Measurements from ENCODE around the gene EFCAB8. TPM values are rescaled to one million over a fixed set of nuclear protein-coding genes. Genes with fewer than 3 reads are reported as not detected.

The EFCAB8 gene
- total RNA-seq, 1 donor, result 0.73 TPM

- Histone ChIP-seq H3K4me1 (ENCODE audit: insufficient read depth, low read length) (peaks cover 18% of the 10 kb centered on the region), H3K9me3 (ENCODE audit: low read depth, low read length) (no peaks in the 10 kb centered on the region), H3K4me3 (ENCODE audit: low read length) (no peak overlapping the region), H3K27me3 (ENCODE audit: insufficient read depth, low read length) (no peaks in the 10 kb centered on the region)
Observed at GRCh38 chr20:32834972-32835371, 23.8 kb upstream of the EFCAB8 start.

GRCh38 chr20:32837157-32837556 is 21.6 kb upstream of the EFCAB8 start:
- no peak overlapping the region for H3K4me3 ChIP-seq (ENCODE audit: low read length)
- H3K27me3 ChIP-seq (ENCODE audit: insufficient read depth, low read length), result no peaks in the 10 kb centered on the region
- peaks cover 9% of the 10 kb centered on the region for H3K4me1 ChIP-seq (ENCODE audit: insufficient read depth, low read length)
- no peaks in the 10 kb centered on the region for H3K9me3 ChIP-seq (ENCODE audit: low read depth, low read length)

GRCh38 chr20:32839227-32839981 is 19.3 kb upstream of the EFCAB8 start:
- no peak overlapping the region for H3K4me3 ChIP-seq (ENCODE audit: low read length)
- peaks cover 10% of the 10 kb centered on the region for H3K4me1 ChIP-seq (ENCODE audit: insufficient read depth, low read length)
- no peaks in the 10 kb centered on the region for H3K27me3 ChIP-seq (ENCODE audit: insufficient read depth, low read length)
- H3K9me3 ChIP-seq (ENCODE audit: low read depth, low read length), result no peaks in the 10 kb centered on the region

- Histone ChIP-seq H3K4me1 (ENCODE audit: insufficient read depth, low read length) (peaks cover 10% of the 10 kb centered on the region), H3K27me3 (ENCODE audit: insufficient read depth, low read length) (no peaks in the 10 kb centered on the region), H3K9me3 (ENCODE audit: low read depth, low read length) (no peaks in the 10 kb centered on the region), H3K4me3 (ENCODE audit: low read length) (no peak overlapping the region)
Observed at GRCh38 chr20:32839982-32840285, 18.8 kb upstream of the EFCAB8 start.

- Histone ChIP-seq H3K4me1 (ENCODE audit: insufficient read depth, low read length) (peaks cover 10% of the 10 kb centered on the region), H3K4me3 (ENCODE audit: low read length) (no peak overlapping the region), H3K27me3 (ENCODE audit: insufficient read depth, low read length) (no peaks in the 10 kb centered on the region), H3K9me3 (ENCODE audit: low read depth, low read length) (no peaks in the 10 kb centered on the region)
Observed at GRCh38 chr20:32841174-32841573, 17.5 kb upstream of the EFCAB8 start.

- H3K27me3 ChIP-seq (ENCODE audit: insufficient read depth, low read length), result no peaks in the 10 kb centered on the region
- H3K4me1 ChIP-seq (ENCODE audit: insufficient read depth, low read length), result peaks cover 10% of the 10 kb centered on the region
- no peaks in the 10 kb centered on the region for H3K9me3 ChIP-seq (ENCODE audit: low read depth, low read length)
- no peak overlapping the region for H3K4me3 ChIP-seq (ENCODE audit: low read length)
Observed at GRCh38 chr20:32841632-32842031, 17.1 kb upstream of the EFCAB8 start.

GRCh38 chr20:32842688-32843524 is 15.8 kb upstream of the EFCAB8 start:
- H3K4me3 ChIP-seq (ENCODE audit: low read length), result no peak overlapping the region
- no peaks in the 10 kb centered on the region for H3K27me3 ChIP-seq (ENCODE audit: insufficient read depth, low read length)
- H3K4me1 ChIP-seq (ENCODE audit: insufficient read depth, low read length), result peaks cover 10% of the 10 kb centered on the region

GRCh38 chr20:32845786-32846185 is 12.9 kb upstream of the EFCAB8 start:
- no peaks in the 10 kb centered on the region for H3K27me3 ChIP-seq (ENCODE audit: insufficient read depth, low read length)
- H3K4me1 ChIP-seq (ENCODE audit: insufficient read depth, low read length), result peaks cover 9% of the 10 kb centered on the region
- H3K4me3 ChIP-seq (ENCODE audit: low read length), result no peak overlapping the region
- no peaks in the 10 kb centered on the region for H3K9me3 ChIP-seq (ENCODE audit: low read depth, low read length)

More at GRCh38 chr20:32842688-32843524, 15.8 kb upstream of the EFCAB8 start:
- H3K9me3 ChIP-seq (ENCODE audit: low read depth, low read length), result no peaks in the 10 kb centered on the region

- Histone ChIP-seq H3K4me1 (ENCODE audit: insufficient read depth, low read length) (peaks cover 5% of the 10 kb centered on the region), H3K4me3 (ENCODE audit: low read length) (no peak overlapping the region), H3K27me3 (ENCODE audit: insufficient read depth, low read length) (no peaks in the 10 kb centered on the region), H3K9me3 (ENCODE audit: low read depth, low read length) (no peaks in the 10 kb centered on the region)
Observed at GRCh38 chr20:32846852-32847251, 11.9 kb upstream of the EFCAB8 start.

- no peaks in the 10 kb centered on the region for H3K27me3 ChIP-seq (ENCODE audit: insufficient read depth, low read length)
- no peaks in the 10 kb centered on the region for H3K4me1 ChIP-seq (ENCODE audit: insufficient read depth, low read length)
- no peaks in the 10 kb centered on the region for H3K9me3 ChIP-seq (ENCODE audit: low read depth, low read length)
Observed at GRCh38 chr20:32847964-32848363, 10.8 kb upstream of the EFCAB8 start.

GRCh38 chr20:32848846-32849245 is 9.9 kb upstream of the EFCAB8 start:
- no peak overlapping the region for H3K4me3 ChIP-seq (ENCODE audit: low read length)
- H3K4me1 ChIP-seq (ENCODE audit: insufficient read depth, low read length), result no peaks in the 10 kb centered on the region
- H3K9me3 ChIP-seq (ENCODE audit: low read depth, low read length), result no peaks in the 10 kb centered on the region
- H3K27me3 ChIP-seq (ENCODE audit: insufficient read depth, low read length), result no peaks in the 10 kb centered on the region

More at GRCh38 chr20:32847964-32848363, 10.8 kb upstream of the EFCAB8 start:
- H3K4me3 ChIP-seq (ENCODE audit: low read length), result no peak overlapping the region

- Histone ChIP-seq H3K4me3 (ENCODE audit: low read length) (no peak overlapping the region), H3K4me1 (ENCODE audit: insufficient read depth, low read length) (no peaks in the 10 kb centered on the region), H3K27me3 (ENCODE audit: insufficient read depth, low read length) (no peaks in the 10 kb centered on the region), H3K9me3 (ENCODE audit: low read depth, low read length) (no peaks in the 10 kb centered on the region)
Observed at GRCh38 chr20:32849577-32849976, 9.1 kb upstream of the EFCAB8 start.

- no peak overlapping the region for H3K4me3 ChIP-seq (ENCODE audit: low read length)
- H3K27me3 ChIP-seq (ENCODE audit: insufficient read depth, low read length), result no peaks in the 10 kb centered on the region
- H3K4me1 ChIP-seq (ENCODE audit: insufficient read depth, low read length), result no peaks in the 10 kb centered on the region
- H3K9me3 ChIP-seq (ENCODE audit: low read depth, low read length), result no peaks in the 10 kb centered on the region
Observed at GRCh38 chr20:32855387-32855786, 3.3 kb upstream of the EFCAB8 start.

GRCh38 chr20:32858189-32858588 is 534 bp upstream of the EFCAB8 start:
- H3K4me1 ChIP-seq (ENCODE audit: insufficient read depth, low read length), result no peaks in the 10 kb centered on the region
- H3K27me3 ChIP-seq (ENCODE audit: insufficient read depth, low read length), result no peaks in the 10 kb centered on the region
- H3K4me3 ChIP-seq (ENCODE audit: low read length), result no peak overlapping the region
- H3K9me3 ChIP-seq (ENCODE audit: low read depth, low read length), result no peaks in the 10 kb centered on the region

GRCh38 chr20:32861446-32861845 is 2.7 kb downstream of the EFCAB8 start:
- Histone ChIP-seq H3K27me3 (ENCODE audit: insufficient read depth, low read length) (no peaks in the 10 kb centered on the region), H3K4me3 (ENCODE audit: low read length) (no peak overlapping the region), H3K9me3 (ENCODE audit: low read depth, low read length) (no peaks in the 10 kb centered on the region), H3K4me1 (ENCODE audit: insufficient read depth, low read length) (no peaks in the 10 kb centered on the region)

Measured in mononuclear cell (primary cell).